NT2/D1 (cell line): ENCODE data around the gene RAB20.

Source experiments
- SUZ12 ChIP-seq: IDR thresholded peaks from 2 replicates; pipeline ENCODE4 v1.6.1; 2011; ENCODE audit not compliant: insufficient read length, insufficient read depth; ENCODE audit errors: extremely low read depth
- YY1 ChIP-seq: IDR thresholded peaks from 2 replicates; pipeline ENCODE4 v1.6.1; 2011; ENCODE audit not compliant: insufficient read length, insufficient read depth
- ZNF274 ChIP-seq: IDR thresholded peaks from 2 replicates; pipeline ENCODE4 v1.6.1; 2011; ENCODE audit warnings: mild to moderate bottlenecking, low read depth, low read length

DNA sequence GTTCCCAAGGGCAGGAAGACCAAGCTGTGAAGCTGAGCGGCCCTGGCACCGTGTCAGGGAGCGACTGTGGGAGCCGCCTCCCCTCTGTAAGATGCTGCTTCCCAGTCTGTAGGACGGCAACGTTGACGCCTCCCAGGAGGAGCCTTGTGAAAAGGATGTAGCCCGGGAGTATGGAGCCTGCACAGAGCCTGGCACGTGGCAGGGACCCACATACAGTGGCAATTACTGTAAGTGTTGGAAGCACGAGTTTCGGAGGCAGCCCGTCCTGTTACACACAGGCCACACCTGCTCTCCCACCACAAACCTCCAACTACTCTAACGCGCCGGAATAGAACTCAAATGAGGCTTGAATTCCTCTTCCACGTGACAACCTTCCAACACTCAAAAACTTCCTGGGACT, 6.6 kb downstream of the RAB20 start:
- TF ChIP-seq ZNF274 (no peak), YY1 (no peak), SUZ12 (no peak)
